Regular cardiac myocyte (primary cell): ENCODE measurements around the gene ITGB1BP2. TPM values are rescaled to one million over a fixed set of nuclear protein-coding genes. Genes with fewer than 3 reads are reported as not detected.

Experiments used
- total RNA-seq: library from RNA; depleted of rRNA; stranded (reverse); fragments of >200 nt; gene quantifications from 2 replicates; pipeline ENCODE4 v1.2.3, GENCODE V29; 2014

ITGB1BP2 gene
- 1.2 and 1.7 TPM in 2 replicates for total RNA-seq

DNA sequence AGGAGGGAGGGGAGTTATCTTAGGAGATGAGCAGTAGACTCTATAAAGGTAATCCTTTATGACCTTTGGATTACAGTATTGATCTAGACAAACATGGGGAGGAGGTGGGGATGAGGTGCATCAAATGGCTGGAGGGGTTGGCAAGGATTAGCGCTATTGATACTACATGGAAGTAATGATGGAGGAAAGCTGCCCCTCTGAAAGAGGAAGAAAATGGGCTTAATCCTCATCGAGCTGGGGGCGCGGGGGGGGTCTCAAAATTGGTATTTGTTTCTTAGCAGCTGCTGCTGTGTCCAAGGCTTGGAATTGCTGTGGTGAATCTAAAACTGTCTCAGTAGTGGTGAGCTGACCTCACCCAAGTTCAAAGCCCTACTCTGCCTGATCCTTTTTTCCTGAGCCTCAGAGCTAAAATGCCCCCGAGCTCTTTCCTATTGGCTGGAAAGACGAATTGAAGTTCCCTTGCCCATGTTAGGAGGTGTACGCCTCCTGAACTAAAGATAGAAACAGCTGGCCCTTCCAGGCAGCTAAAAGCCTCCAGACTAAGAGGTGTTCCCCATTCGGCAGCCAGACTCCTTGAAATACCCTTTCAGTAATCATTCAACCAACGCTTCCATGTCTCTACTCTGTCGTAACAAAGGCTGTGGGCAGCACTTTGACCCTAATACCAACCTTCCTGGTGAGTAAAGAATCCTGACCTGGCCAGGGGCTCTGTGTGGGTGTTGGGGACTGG, at the start of gene ITGB1BP2:
TSS of gene ITGB1BP2 (plus strand) at position 556 of the 730 bp plus-strand sequence. CDS start at position 613, 57 bp downstream.

GRCh38 chrX:71254092-71254963, 47.2 kb upstream of the ITGB1BP2 start, which contains the start of gene ZMYM3:
Gene ZMYM3, minus strand, starts transcription at chrX:71254140. Its CDS starts 885 bp downstream, at chrX:71253255.

GRCh38 chrX:71283403-71284143, 18.0 kb upstream of the ITGB1BP2 start, which contains the start of gene NONO:
Gene NONO, plus strand, starts transcription at chrX:71283635. Its CDS starts 7,003 bp downstream, at chrX:71290638.

Other genes with a start within 250 kb of the ITGB1BP2 start
- gene SNX12, start 233.4 kb upstream of the ITGB1BP2 start, total RNA-seq = 62.0 and 62.9 TPM in 2 replicates
- 2.7 and 6.8 TPM in 2 replicates for gene FOXO4, start 205.9 kb upstream of the ITGB1BP2 start, total RNA-seq
- gene CXorf65, start 195.0 kb upstream of the ITGB1BP2 start, total RNA-seq = not detected in 2 replicates
- gene IL2RG, start 190.2 kb upstream of the ITGB1BP2 start, total RNA-seq = not detected in 2 replicates
- 10.4 and 12.8 TPM in 2 replicates for gene MED12, start 183.2 kb upstream of the ITGB1BP2 start, total RNA-seq
- under 0.01 TPM in 2 replicates for gene NLGN3, start 156.9 kb upstream of the ITGB1BP2 start, total RNA-seq
- gene GJB1, start 78.5 kb upstream of the ITGB1BP2 start, total RNA-seq = not detected in 2 replicates
- 11.3 and 13.5 TPM in 2 replicates for gene ZMYM3, start 47.6 kb upstream of the ITGB1BP2 start, total RNA-seq
- gene NONO, start 18.1 kb upstream of the ITGB1BP2 start, total RNA-seq = 307 and 422 TPM in 2 replicates
- 32.1 and 44.3 TPM in 2 replicates for gene TAF1, start 64.6 kb downstream of the ITGB1BP2 start, total RNA-seq
- 56.9 and 117 TPM in 2 replicates for gene OGT, start 231.4 kb downstream of the ITGB1BP2 start, total RNA-seq